ENCODE measurements around the gene MISP3. TPM values are rescaled to one million over a fixed set of nuclear protein-coding genes. Genes with fewer than 3 reads are reported as not detected.

MISP3 gene
- total RNA-seq, 1 donor from 2014 or later, result 2.7 TPM

GRCh38 chr19:14054721-14055120, 17.9 kb upstream of the MISP3 start:
- Histone ChIP-seq H3K4me3 (no peak overlapping the region), H3K4me1 (peaks cover 12% of the 10 kb centered on the region), H3K9me3 (no peaks in the 10 kb centered on the region), H3K27ac (no peak overlapping the region), H3K36me3 (no peaks in the 10 kb centered on the region), H3K27me3 (no peaks in the 10 kb centered on the region)
- TF ChIP-seq POLR2A (IDR thresholded peaks at IDR 0.05) (no peak), CTCF (IDR thresholded peaks at IDR 0.05) (no peak), POLR2AphosphoS5 (IDR thresholded peaks at IDR 0.05; ENCODE audit: insufficient read depth in 1 of 2, low read depth in 1 of 2) (no peak)
- intact Hi-C loops (cut with DNase I), result loop anchor here (5.0 kb wide), 1 partner anchor 167 kb away; no protein-coding TSS in a partner anchor
- no peak for DNase-seq (ENCODE audit: extremely low spot score in 2 of 2)

GRCh38 chr19:14055396-14055795, 17.2 kb upstream of the MISP3 start:
- H3K27me3 ChIP-seq, result no peaks in the 10 kb centered on the region
- no peaks in the 10 kb centered on the region for H3K9me3 ChIP-seq
- intact Hi-C loops (cut with DNase I), result no loop called here
- H3K27ac ChIP-seq, result no peak overlapping the region
- H3K4me1 ChIP-seq, result peaks cover 12% of the 10 kb centered on the region
- H3K36me3 ChIP-seq, result no peaks in the 10 kb centered on the region
- TF ChIP-seq POLR2AphosphoS5 (IDR thresholded peaks at IDR 0.05; ENCODE audit: insufficient read depth in 1 of 2, low read depth in 1 of 2), result no peak
- no peak for TF ChIP-seq POLR2A (IDR thresholded peaks at IDR 0.05)
- H3K4me3 ChIP-seq, result no peak overlapping the region
- no peak for DNase-seq (ENCODE audit: extremely low spot score in 2 of 2)

GRCh38 chr19:14056069-14056666, 16.4 kb upstream of the MISP3 start:
- no peaks in the 10 kb centered on the region for H3K9me3 ChIP-seq
- no peaks in the 10 kb centered on the region for H3K27me3 ChIP-seq
- no peak overlapping the region for H3K27ac ChIP-seq
- H3K4me3 ChIP-seq, result no peak overlapping the region
- intact Hi-C loops (cut with DNase I), result no loop called here
- H3K36me3 ChIP-seq, result no peaks in the 10 kb centered on the region
- peaks cover 12% of the 10 kb centered on the region for H3K4me1 ChIP-seq
- DNase-seq (ENCODE audit: extremely low spot score in 2 of 2), result no peak
- no peak for TF ChIP-seq POLR2AphosphoS5 (IDR thresholded peaks at IDR 0.05; ENCODE audit: insufficient read depth in 1 of 2, low read depth in 1 of 2)
- no peak for TF ChIP-seq POLR2A (IDR thresholded peaks at IDR 0.05)

- H3K27me3 ChIP-seq, result no peaks in the 10 kb centered on the region
- peaks cover 12% of the 10 kb centered on the region for H3K4me1 ChIP-seq
- no peak for DNase-seq (ENCODE audit: extremely low spot score in 2 of 2)
- H3K4me3 ChIP-seq, result peak overlapping the region; percentile 50 to 59
- H3K36me3 ChIP-seq, result no peaks in the 10 kb centered on the region
- no peaks in the 10 kb centered on the region for H3K9me3 ChIP-seq
- no peak for TF ChIP-seq POLR2AphosphoS5 (IDR thresholded peaks at IDR 0.05; ENCODE audit: insufficient read depth in 1 of 2, low read depth in 1 of 2)
- no peak for TF ChIP-seq POLR2A (IDR thresholded peaks at IDR 0.05)
- TF ChIP-seq CTCF (IDR thresholded peaks at IDR 0.05), result no peak
- intact Hi-C loops (cut with DNase I), result no loop called here
- peak overlapping the region; percentile 55 for H3K27ac ChIP-seq
Observed at GRCh38 chr19:14056741-14057356, 15.7 kb upstream of the MISP3 start.

- H3K4me3 ChIP-seq, result peak overlapping the region; percentile 50 to 59
- H3K27me3 ChIP-seq, result no peaks in the 10 kb centered on the region
- no peak for TF ChIP-seq POLR2A (IDR thresholded peaks at IDR 0.05)
- no peak for TF ChIP-seq CTCF (IDR thresholded peaks at IDR 0.05)
- no peak for TF ChIP-seq POLR2AphosphoS5 (IDR thresholded peaks at IDR 0.05; ENCODE audit: insufficient read depth in 1 of 2, low read depth in 1 of 2)
- no peaks in the 10 kb centered on the region for H3K36me3 ChIP-seq
- peaks cover 12% of the 10 kb centered on the region for H3K4me1 ChIP-seq
- no peaks in the 10 kb centered on the region for H3K9me3 ChIP-seq
- intact Hi-C loops (cut with DNase I), result no loop called here
- no peak overlapping the region for H3K27ac ChIP-seq
- no peak for DNase-seq (ENCODE audit: extremely low spot score in 2 of 2)
Observed at GRCh38 chr19:14058182-14059092, 14.1 kb upstream of the MISP3 start.
